DOHH2 (cell line): ENCODE data around the gene LDLR.

Experiments used
- CTCF ChIP-seq: fragments of 200-600 bp; sonication (generic); IDR thresholded peaks from one replicate; pipeline ENCODE4 v1.5.1; 2014; ENCODE audit warnings: antibody characterized with exemption, mild to moderate bottlenecking, low read depth, low read length; ENCODE audit not compliant: poor library complexity, severe bottlenecking
- EZH2phosphoT487 ChIP-seq: fragments of 200-600 bp; sonication (generic); IDR thresholded peaks from 2 replicates; pipeline ENCODE4 v1.6.1; 2017; ENCODE audit warnings: borderline replicate concordance, mild to moderate bottlenecking, antibody characterized with exemption, low read length, moderate library complexity, mixed read lengths

DNA sequence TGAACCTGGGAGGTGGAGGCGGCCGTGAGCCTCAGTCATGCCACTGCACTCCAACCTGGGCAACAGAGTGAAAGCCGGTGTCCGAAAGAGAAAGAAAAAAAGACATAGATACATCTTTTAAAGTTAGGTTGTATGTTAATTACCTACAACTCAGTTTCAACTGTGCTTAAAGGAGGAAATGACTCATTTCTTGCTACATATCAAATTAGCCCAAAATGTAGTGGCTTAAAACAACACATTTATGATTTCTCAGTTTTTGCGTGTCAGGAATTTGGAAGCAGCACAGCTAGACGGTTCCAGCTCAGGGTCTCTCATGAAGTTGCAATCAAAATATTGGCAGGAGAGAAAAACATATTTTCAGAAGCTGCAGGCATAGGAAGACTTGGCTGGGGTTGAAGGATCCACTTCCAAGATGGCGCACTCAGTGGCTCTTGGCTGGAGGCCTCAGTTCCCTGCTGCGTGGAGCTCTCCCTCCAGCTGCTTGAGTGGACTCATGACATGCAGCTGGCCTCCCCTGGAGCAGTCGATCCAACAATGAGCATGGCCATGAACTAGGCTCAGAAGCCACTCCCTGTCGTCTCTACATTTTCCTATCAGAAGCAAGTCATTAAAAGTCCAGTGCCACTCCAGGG, 7.1 kb downstream of the LDLR start:
- no peak for TF ChIP-seq CTCF
- no peak for TF ChIP-seq EZH2phosphoT487
